ENCODE data around the gene IL24. TPM values are rescaled to one million over a fixed set of nuclear protein-coding genes. Genes with fewer than 3 reads are reported as not detected.

Gene IL24
- total RNA-seq, 1 donor from 2014 or later, result not detected

DNA sequence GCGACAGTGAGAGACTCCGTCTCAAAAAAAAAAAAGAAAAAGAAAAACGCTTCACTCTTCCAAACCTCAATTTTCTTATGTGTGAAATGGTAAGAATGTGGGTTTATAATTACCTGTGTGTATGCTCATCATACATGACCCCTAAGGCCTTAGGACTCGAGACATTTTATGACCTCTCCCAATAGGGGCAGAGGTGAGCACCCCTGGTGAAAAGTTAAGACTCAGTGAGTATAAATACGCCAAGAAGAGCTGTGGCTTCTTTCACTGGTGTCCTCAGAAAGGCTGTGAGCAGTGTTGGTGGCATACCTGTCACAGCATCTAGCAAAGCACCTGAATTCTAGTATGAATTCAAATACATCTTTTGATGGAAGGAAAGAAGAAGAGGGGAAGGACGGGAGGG is 32.3 kb downstream of the IL24 start:
- intact Hi-C loops (cut with DNase I), result no loop called here

DNA sequence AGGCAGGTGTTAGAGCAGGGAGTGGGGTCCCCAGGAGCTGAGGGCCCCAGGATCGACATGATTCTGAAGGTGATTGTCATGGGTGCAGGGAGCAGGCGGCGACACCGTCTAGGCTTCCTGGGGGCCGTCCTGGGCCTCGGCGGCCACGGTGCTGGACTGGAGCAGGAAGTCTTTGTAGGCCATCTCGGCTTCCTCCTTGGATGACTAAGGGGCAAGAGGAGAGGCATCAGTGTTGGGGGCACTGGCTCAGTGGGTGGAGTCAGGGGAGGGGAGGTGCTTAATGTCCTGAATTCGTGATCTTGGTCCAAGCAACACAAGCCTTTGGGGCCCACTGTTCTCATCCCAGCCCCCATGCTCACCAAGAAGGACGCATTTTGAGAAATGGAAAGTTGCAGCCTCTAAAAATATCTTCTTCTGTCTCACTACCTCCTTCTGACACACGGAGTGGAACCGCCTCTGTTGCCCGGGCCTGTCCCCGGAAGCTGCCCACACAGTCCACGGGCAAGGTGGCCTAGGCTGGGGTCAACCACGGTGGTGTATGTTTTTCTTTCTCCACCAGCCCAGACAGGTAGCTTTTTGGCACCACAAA is 33.1 kb downstream of the IL24 start:
- no peak overlapping the region for H3K27ac ChIP-seq
- H3K4me3 ChIP-seq, result no peak overlapping the region
- H3K4me1 ChIP-seq, result peaks cover 4% of the 10 kb centered on the region
- H3K27me3 ChIP-seq (ENCODE audit: low read depth), result no peaks in the 10 kb centered on the region
- TF ChIP-seq, protein P1, sequence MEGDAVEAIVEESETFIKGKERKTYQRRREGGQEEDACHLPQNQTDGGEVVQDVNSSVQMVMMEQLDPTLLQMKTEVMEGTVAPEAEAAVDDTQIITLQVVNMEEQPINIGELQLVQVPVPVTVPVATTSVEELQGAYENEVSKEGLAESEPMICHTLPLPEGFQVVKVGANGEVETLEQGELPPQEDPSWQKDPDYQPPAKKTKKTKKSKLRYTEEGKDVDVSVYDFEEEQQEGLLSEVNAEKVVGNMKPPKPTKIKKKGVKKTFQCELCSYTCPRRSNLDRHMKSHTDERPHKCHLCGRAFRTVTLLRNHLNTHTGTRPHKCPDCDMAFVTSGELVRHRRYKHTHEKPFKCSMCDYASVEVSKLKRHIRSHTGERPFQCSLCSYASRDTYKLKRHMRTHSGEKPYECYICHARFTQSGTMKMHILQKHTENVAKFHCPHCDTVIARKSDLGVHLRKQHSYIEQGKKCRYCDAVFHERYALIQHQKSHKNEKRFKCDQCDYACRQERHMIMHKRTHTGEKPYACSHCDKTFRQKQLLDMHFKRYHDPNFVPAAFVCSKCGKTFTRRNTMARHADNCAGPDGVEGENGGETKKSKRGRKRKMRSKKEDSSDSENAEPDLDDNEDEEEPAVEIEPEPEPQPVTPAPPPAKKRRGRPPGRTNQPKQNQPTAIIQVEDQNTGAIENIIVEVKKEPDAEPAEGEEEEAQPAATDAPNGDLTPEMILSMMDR (IDR thresholded peaks at IDR 0.05), result no peak
- DNase-seq, result peak; percentile 52
- intact Hi-C loops (cut with DNase I), result no loop called here
- peaks cover 18% of the 10 kb centered on the region for H3K36me3 ChIP-seq
- ATAC-seq, result peak; percentile 21 to 31
- H3K9me3 ChIP-seq, result no peaks in the 10 kb centered on the region

More for the DNA sequence above, 32.3 kb downstream of the IL24 start:
- no peak overlapping the region for H3K27ac ChIP-seq
- TF ChIP-seq, protein P1 (IDR thresholded peaks at IDR 0.05), result no peak
- H3K4me1 ChIP-seq, result peaks cover 10% of the 10 kb centered on the region
- H3K4me3 ChIP-seq, result no peak overlapping the region
- no peaks in the 10 kb centered on the region for H3K27me3 ChIP-seq (ENCODE audit: low read depth)
- no peak for ATAC-seq
- H3K36me3 ChIP-seq, result peaks cover 15% of the 10 kb centered on the region
- no peak for DNase-seq
- H3K9me3 ChIP-seq, result no peaks in the 10 kb centered on the region

DNA sequence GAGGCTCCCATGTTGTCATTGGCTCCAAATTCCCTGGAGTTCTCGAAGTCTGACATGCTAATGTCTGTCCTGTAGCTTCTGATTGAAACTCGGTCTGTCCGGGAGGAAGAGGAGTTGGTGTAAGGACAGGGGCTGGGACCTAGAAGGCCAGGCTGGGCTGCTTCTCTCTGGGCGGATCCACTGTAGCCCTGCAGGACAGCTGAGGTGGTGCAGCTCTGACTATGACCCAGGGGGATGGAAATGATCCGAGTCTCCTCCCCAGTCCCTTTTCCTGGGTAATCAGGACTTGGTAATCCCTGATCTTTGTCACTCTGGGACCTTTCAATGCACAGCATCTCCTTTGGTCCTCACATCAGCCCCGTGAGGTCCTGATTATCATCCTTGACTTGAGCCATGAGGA is 34.5 kb downstream of the IL24 start:
- no peak overlapping the region for H3K4me3 ChIP-seq
- intact Hi-C loops (cut with DNase I), result no loop called here
- ATAC-seq (no peak), DNase-seq (no peak)
- no peaks in the 10 kb centered on the region for H3K9me3 ChIP-seq
- H3K36me3 ChIP-seq, result peaks cover 26% of the 10 kb centered on the region
- no peak overlapping the region for H3K27ac ChIP-seq
- no peaks in the 10 kb centered on the region for H3K4me1 ChIP-seq
- TF ChIP-seq, protein P1 (IDR thresholded peaks at IDR 0.05), result no peak
- no peaks in the 10 kb centered on the region for H3K27me3 ChIP-seq (ENCODE audit: low read depth)

DNA sequence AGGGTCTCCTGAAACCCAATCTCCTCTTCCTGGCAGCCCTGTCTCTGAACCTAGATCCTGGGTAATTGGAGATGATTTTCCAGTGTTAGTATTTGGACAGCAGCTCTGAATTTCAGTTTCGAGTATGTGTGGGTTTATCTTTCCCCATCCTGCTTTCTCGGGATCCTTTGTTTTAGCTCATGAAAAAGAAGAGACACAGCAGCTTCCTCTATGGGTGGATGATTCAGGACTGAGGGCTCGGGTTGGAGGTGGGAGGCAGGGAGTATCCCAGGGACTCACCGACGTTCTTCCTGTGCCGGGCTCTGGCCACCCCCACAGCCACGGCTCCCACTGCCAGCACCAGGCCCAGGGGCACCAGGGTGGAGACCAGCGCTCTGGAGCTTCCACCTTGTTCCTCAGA is 34.9 kb downstream of the IL24 start:
- Histone ChIP-seq H3K4me1 (no peaks in the 10 kb centered on the region), H3K4me3 (no peak overlapping the region), H3K27ac (no peak overlapping the region), H3K9me3 (no peaks in the 10 kb centered on the region), H3K36me3 (peaks cover 28% of the 10 kb centered on the region), H3K27me3 (ENCODE audit: low read depth) (no peaks in the 10 kb centered on the region)
- ATAC-seq, result no peak
- TF ChIP-seq, protein P1 (IDR thresholded peaks at IDR 0.05), result no peak
- intact Hi-C loops (cut with DNase I), result no loop called here
- no peak for DNase-seq

DNA sequence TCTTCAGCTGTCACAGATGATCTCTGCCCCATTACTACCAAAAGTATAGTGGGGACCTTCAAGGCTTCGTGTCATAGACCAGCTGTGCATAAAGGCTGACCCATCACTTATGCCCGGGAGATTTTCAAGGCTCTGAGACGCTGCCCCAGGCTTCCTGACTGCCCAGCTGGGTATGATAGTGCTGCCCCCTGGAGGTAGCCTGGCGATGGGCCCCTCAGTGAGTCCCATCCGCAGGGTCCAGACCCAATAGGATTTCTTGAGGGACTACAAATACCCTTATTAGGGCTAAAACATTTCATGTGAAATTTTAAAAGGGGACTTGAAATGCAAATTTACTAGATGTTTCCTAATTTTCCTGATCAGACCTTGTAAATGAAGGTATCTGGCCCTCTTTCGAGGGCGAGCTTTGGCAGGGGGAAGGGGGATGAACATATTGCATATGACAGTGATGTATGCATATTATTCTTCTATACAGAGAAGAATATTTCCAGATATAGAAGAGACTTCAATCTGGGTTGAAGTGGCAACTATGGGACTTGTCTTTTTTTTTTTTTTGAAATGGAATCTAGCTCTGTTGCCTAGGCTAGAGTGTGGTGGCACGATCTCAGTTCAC is 36.2 kb downstream of the IL24 start:
- intact Hi-C loops (cut with DNase I), result no loop called here
- peaks cover 34% of the 10 kb centered on the region for H3K36me3 ChIP-seq
- peak; percentile 67 for DNase-seq

More for the DNA sequence above, 36.2 kb downstream of the IL24 start:
- peak; percentile 58 for ATAC-seq
- TF ChIP-seq, protein P1 (IDR thresholded peaks at IDR 0.05), result peak; percentile 70
- H3K4me3 ChIP-seq, result no peak overlapping the region
- no peak overlapping the region for H3K27ac ChIP-seq
- H3K9me3 ChIP-seq, result no peaks in the 10 kb centered on the region
- no peaks in the 10 kb centered on the region for H3K27me3 ChIP-seq (ENCODE audit: low read depth)
- no peaks in the 10 kb centered on the region for H3K4me1 ChIP-seq
